Neural cell (in vitro differentiated cells): ENCODE results near the gene ISL2.

ENCODE experiments used
- CTCF ChIP-seq: fragments of 450-650 bp; IDR thresholded peaks from 2 replicates; pipeline ENCODE4 v1.5.1; 2014; ENCODE audit warnings: antibody characterized with exemption, mild to moderate bottlenecking, moderate library complexity; ENCODE audit not compliant: poor library complexity, severe bottlenecking
- EP300 ChIP-seq: fragments of 450-650 bp; conservative IDR thresholded peaks from 2 replicates; pipeline ENCODE4 v1.6.1; 2014; ENCODE audit warnings: antibody characterized with exemption, mild to moderate bottlenecking, moderate library complexity; ENCODE audit not compliant: poor library complexity, severe bottlenecking
- POLR2AphosphoS5 ChIP-seq: IDR thresholded peaks from 2 replicates; pipeline ENCODE4 v1.6.1; 2012
- RAD21 ChIP-seq: fragments of 450-650 bp; conservative IDR thresholded peaks from 2 replicates; pipeline ENCODE4 v1.6.1; 2014; ENCODE audit warnings: antibody characterized with exemption, mild to moderate bottlenecking, moderate library complexity
- SMC3 ChIP-seq: fragments of 450-650 bp; conservative IDR thresholded peaks from 2 replicates; pipeline ENCODE4 v1.6.1; 2014; ENCODE audit warnings: antibody characterized with exemption, mild to moderate bottlenecking, moderate library complexity; ENCODE audit not compliant: poor library complexity
- TF ChIP-seq, protein P1 (sequence below): IDR thresholded peaks from 2 replicates; pipeline ENCODE4 v1.6.1; 2012; ENCODE audit warnings: borderline replicate concordance

- TF ChIP-seq EP300: no peak
- no peak for TF ChIP-seq SMC3
- TF ChIP-seq, protein P1, sequence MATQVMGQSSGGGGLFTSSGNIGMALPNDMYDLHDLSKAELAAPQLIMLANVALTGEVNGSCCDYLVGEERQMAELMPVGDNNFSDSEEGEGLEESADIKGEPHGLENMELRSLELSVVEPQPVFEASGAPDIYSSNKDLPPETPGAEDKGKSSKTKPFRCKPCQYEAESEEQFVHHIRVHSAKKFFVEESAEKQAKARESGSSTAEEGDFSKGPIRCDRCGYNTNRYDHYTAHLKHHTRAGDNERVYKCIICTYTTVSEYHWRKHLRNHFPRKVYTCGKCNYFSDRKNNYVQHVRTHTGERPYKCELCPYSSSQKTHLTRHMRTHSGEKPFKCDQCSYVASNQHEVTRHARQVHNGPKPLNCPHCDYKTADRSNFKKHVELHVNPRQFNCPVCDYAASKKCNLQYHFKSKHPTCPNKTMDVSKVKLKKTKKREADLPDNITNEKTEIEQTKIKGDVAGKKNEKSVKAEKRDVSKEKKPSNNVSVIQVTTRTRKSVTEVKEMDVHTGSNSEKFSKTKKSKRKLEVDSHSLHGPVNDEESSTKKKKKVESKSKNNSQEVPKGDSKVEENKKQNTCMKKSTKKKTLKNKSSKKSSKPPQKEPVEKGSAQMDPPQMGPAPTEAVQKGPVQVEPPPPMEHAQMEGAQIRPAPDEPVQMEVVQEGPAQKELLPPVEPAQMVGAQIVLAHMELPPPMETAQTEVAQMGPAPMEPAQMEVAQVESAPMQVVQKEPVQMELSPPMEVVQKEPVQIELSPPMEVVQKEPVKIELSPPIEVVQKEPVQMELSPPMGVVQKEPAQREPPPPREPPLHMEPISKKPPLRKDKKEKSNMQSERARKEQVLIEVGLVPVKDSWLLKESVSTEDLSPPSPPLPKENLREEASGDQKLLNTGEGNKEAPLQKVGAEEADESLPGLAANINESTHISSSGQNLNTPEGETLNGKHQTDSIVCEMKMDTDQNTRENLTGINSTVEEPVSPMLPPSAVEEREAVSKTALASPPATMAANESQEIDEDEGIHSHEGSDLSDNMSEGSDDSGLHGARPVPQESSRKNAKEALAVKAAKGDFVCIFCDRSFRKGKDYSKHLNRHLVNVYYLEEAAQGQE: no peak
- TF ChIP-seq CTCF: no peak
- no peak for TF ChIP-seq RAD21
- TF ChIP-seq POLR2AphosphoS5: no peak
Measured at GRCh38 chr15:76376816-76377215, 40.2 kb downstream of the ISL2 start.
